Stomach (tissue), 9 donors: ENCODE measurements around the gene ME3. TPM values are rescaled to one million over a fixed set of nuclear protein-coding genes. Genes with fewer than 3 reads are reported as not detected.
A peak's percentile ranks its signal among the peaks of the same experiment; 100 is the strongest.

Experiments
- DNase-seq, 2 donors: peaks; one replicate each; pipeline versions ENCODE4 v3.0.0 to v3.0.0-alpha.2; 2013 to 2019
- H3K27ac ChIP-seq, 5 donors: fragments of 200-600 bp in 4 of 5; sonication (generic) in 4 of 5; one replicate each; pipeline ENCODE4 v1.5.1; 2013 to 2019; ENCODE audit warnings: mild to moderate bottlenecking in 1 of 5, moderate library complexity in 1 of 5
- H3K27me3 ChIP-seq, 3 donors: fragments of 200-600 bp; sonication (generic); one replicate each; pipeline ENCODE4 v1.5.1; 2017 to 2019; ENCODE audit warnings: mixed run types in 1 of 3
- H3K36me3 ChIP-seq, 4 donors: fragments of 200-600 bp; sonication (generic); 1 replicate in 3 of 4; 2 replicates in 1 of 4; pipeline ENCODE4 v1.5.1; 2016 to 2019
- H3K4me1 ChIP-seq, 4 donors: fragments of 200-600 bp; sonication (generic); one replicate each; pipeline ENCODE4 v1.5.1; 2016 to 2019
- H3K4me3 ChIP-seq, 4 donors: fragments of 200-600 bp; sonication (generic) in 3 of 4; one replicate each; pipeline ENCODE4 v1.5.1; 2016 to 2019; ENCODE audit warnings: mild to moderate bottlenecking in 1 of 4
- H3K9me3 ChIP-seq, 4 donors: fragments of 200-600 bp; sonication (generic); one replicate each; pipeline ENCODE4 v1.5.1; 2016 to 2019
- EP300 ChIP-seq: sonication (generic); formaldehyde crosslinking; IDR thresholded peaks from one replicate; pipeline ENCODE4 v1.6.1; 2017; ENCODE audit warnings: antibody characterized with exemption
- POLR2A ChIP-seq, 4 donors: fragments of 450-650 bp; IDR thresholded peaks; one replicate each; pipeline ENCODE4 v1.6.1; 2016; ENCODE audit warnings: antibody characterized with exemption in 4 of 4, control low read depth in 2 of 4, mild to moderate bottlenecking in 1 of 4, moderate library complexity in 1 of 4
- POLR2AphosphoS5 ChIP-seq, 3 donors: sonication (generic); formaldehyde crosslinking; IDR thresholded peaks; one replicate each; pipeline ENCODE4 v1.6.1; 2016; ENCODE audit warnings: antibody characterized with exemption in 3 of 3
- WGBS, 5 donors: extraction: QIAGEN DNeasy Blood & Tissue Kit in 3 of 5; methylation state at CpG; one replicate each; pipeline versions ENCODE4 v1.1.5 to v1.1.7; 2013 to 2018; 5-methylcytosine and 5-hydroxymethylcytosine counted together
- intact Hi-C: fragments of 100-400 bp; cut with DNase I; formaldehyde crosslinking; loops from one replicate; pipeline ENCODE4 v1.15.1; 2023; ENCODE audit warnings: low total_unique reads
- polyA plus RNA-seq, 3 donors: library from polyadenylated mRNA; stranded (reverse); fragments of 200-250 nt; gene quantifications; one replicate each; pipeline ENCODE4 v1.2.3, GENCODE V29; 2013
- total RNA-seq, 5 donors: library from RNA; depleted of rRNA; stranded (reverse); fragments of >200 nt; gene quantifications; one replicate each; pipeline versions ENCODE4 v1.1.0 to v1.2.3, GENCODE V29; 2014 to 2016
- TF ChIP-seq, protein P1 (sequence below), 7 experiments: fragments of 450-650 bp in 4 of 7; fragments of 200-600 bp in 3 of 7; sonication (generic) in 3 of 7; IDR thresholded peaks; one replicate each; pipeline ENCODE4 v1.5.1; 2016 to 2019; ENCODE audit warnings: antibody characterized with exemption in 7 of 7, control low read depth in 2 of 7, mild to moderate bottlenecking in 1 of 7
- donor health status: healthy with polysubstance abuse.
- donor health status: Bipolar disorder and iron deficiency.
- donor health status: healthy.

ME3 gene
- total and polyA plus RNA-seq, 8 donors: 11.2 to 82.1 (median 51.1) TPM

GRCh38 chr11:86610559-86611341 is 61.7 kb downstream of the ME3 start:
- TF ChIP-seq EP300: no peak
- TF ChIP-seq POLR2AphosphoS5 (IDR thresholded peaks at IDR 0.05): peak in 2 of 3 donors; percentile 27 to 34
- Histone ChIP-seq H3K36me3 (no peaks in the 10 kb centered on the region), H3K27me3 (no peaks in the 10 kb centered on the region), H3K9me3 (no peaks in the 10 kb centered on the region), H3K27ac (peak overlapping the region in 1 of 5 donors; percentile 46), H3K4me3 (no peak overlapping the region), H3K4me1 (peaks cover 0 to 29% (median 22%) of the 10 kb centered on the region in 4 donors)
- 69 to 86% (median 85%) methylated on average over 5 of the region's 5 CpGs for WGBS, 5 donors
- intact Hi-C loops: no loop called here
- no peak for DNase-seq

DNA sequence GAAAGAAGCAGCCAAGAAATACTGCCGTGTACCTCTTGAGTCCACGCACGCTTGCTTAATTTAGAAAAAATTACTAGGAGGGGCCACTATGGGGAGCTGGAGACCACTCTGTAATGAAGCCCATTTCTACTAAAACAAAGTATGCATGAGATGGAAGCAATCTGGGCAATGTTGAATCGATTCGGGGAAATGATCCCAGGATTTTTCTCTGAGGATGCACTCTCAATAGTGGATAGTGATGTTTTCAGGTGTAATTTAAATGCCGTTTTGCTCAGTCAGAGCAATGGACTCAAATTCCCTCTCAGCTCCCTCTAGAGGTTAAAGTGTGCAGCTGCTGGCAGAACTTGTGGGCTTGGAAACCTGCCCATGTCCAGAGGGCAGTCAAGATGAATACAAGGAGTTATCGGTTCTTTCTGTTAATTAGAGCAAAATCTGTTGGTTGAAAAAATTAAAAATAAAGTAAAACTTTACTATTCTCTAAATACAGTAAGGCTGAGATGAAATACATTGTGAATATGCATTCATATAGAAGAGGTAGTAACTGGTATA is 64.1 kb downstream of the ME3 start:
- 5 to 18% (median 12%) methylated on average over 7 of the region's 7 CpGs for whole genome bisulfite sequencing, 5 donors
- DNase-seq: peak; percentile 73 to 86
- Histone ChIP-seq H3K27me3 (no peaks in the 10 kb centered on the region), H3K4me3 (no peak overlapping the region), H3K4me1 (peaks cover 0 to 29% (median 22%) of the 10 kb centered on the region in 4 donors), H3K36me3 (no peaks in the 10 kb centered on the region), H3K9me3 (no peaks in the 10 kb centered on the region), H3K27ac (peak overlapping the region in 3 of 5 donors; percentile 4 to 71 (median 39))
- no peak for TF ChIP-seq EP300
- peak in 2 of 3 donors; percentile 3 to 60 for TF ChIP-seq POLR2AphosphoS5 (IDR thresholded peaks at IDR 0.05)
- TF ChIP-seq, protein P1, sequence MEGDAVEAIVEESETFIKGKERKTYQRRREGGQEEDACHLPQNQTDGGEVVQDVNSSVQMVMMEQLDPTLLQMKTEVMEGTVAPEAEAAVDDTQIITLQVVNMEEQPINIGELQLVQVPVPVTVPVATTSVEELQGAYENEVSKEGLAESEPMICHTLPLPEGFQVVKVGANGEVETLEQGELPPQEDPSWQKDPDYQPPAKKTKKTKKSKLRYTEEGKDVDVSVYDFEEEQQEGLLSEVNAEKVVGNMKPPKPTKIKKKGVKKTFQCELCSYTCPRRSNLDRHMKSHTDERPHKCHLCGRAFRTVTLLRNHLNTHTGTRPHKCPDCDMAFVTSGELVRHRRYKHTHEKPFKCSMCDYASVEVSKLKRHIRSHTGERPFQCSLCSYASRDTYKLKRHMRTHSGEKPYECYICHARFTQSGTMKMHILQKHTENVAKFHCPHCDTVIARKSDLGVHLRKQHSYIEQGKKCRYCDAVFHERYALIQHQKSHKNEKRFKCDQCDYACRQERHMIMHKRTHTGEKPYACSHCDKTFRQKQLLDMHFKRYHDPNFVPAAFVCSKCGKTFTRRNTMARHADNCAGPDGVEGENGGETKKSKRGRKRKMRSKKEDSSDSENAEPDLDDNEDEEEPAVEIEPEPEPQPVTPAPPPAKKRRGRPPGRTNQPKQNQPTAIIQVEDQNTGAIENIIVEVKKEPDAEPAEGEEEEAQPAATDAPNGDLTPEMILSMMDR (IDR thresholded peaks at IDR 0.05): peak in 5 of 7 experiments; percentile 64 to 84 (median 81)
- intact Hi-C loops: no loop called here

GRCh38 chr11:86606836-86607481 is 65.5 kb downstream of the ME3 start:
- intact Hi-C loops: no loop called here
- WGBS, 5 donors: 47 to 79% (median 61%) methylated on average over 1 of the region's 1 CpG
- TF ChIP-seq POLR2AphosphoS5 (IDR thresholded peaks at IDR 0.05) (no peak), EP300 (no peak), POLR2A (IDR thresholded peaks at IDR 0.05) (no peak)
- TF ChIP-seq, protein P1 (IDR thresholded peaks at IDR 0.05): no peak
- Histone ChIP-seq H3K4me3 (no peak overlapping the region), H3K27ac (peak overlapping the region in 4 of 5 donors; percentile 39 to 71 (median 52)), H3K4me1 (peaks cover 0 to 29% (median 22%) of the 10 kb centered on the region in 4 donors), H3K27me3 (no peaks in the 10 kb centered on the region), H3K9me3 (no peaks in the 10 kb centered on the region), H3K36me3 (no peaks in the 10 kb centered on the region)
- no peak for DNase-seq

- Histone ChIP-seq H3K4me1 (peaks cover 0 to 29% (median 22%) of the 10 kb centered on the region in 4 donors), H3K4me3 (no peak overlapping the region), H3K9me3 (no peaks in the 10 kb centered on the region), H3K27me3 (no peaks in the 10 kb centered on the region), H3K36me3 (no peaks in the 10 kb centered on the region), H3K27ac (peak overlapping the region in 4 of 5 donors; percentile 39 to 71 (median 52))
- TF ChIP-seq, protein P1 (IDR thresholded peaks at IDR 0.05): no peak
- TF ChIP-seq POLR2A (IDR thresholded peaks at IDR 0.05) (no peak), EP300 (no peak), POLR2AphosphoS5 (IDR thresholded peaks at IDR 0.05) (no peak)
- DNase-seq: no peak
- intact Hi-C loops: no loop called here
- WGBS, 5 donors: 79 to 96% (median 92%) methylated on average over 3 of the region's 3 CpGs
These were observed 66.1 kb downstream of the ME3 start for GRCh38 chr11:86606270-86606835.
